Fibroblast of lung (primary cell): ENCODE results near the gene EPRS1. TPM values are rescaled to one million over a fixed set of nuclear protein-coding genes. Genes with fewer than 3 reads are reported as not detected.

Experiments used
- DNase-seq, 2 donors: peaks; one replicate each; pipeline versions ENCODE4 v3.0.0 to v3.0.0-alpha.2; 2010; ENCODE audit warnings: low read depth in 2 of 2
- H2AFZ ChIP-seq: 2 replicates; pipeline ENCODE4 v1.5.1; 2012; ENCODE audit warnings: low read length, control low read depth, inconsistent platforms
- H3K27ac ChIP-seq: 2 replicates; pipeline ENCODE4 v1.5.1; 2011; ENCODE audit warnings: low read length, control low read depth; ENCODE audit not compliant: insufficient read depth
- H3K27me3 ChIP-seq: 2 replicates; pipeline ENCODE4 v1.5.1; 2011; ENCODE audit warnings: mild to moderate bottlenecking, low read length; ENCODE audit not compliant: control insufficient read depth, insufficient read depth
- H3K36me3 ChIP-seq: 2 replicates; pipeline ENCODE4 v1.5.1; 2011; ENCODE audit warnings: low read length; ENCODE audit not compliant: control insufficient read depth, insufficient read depth
- H3K4me1 ChIP-seq: 2 replicates; pipeline ENCODE4 v1.5.1; 2011; ENCODE audit warnings: low read length; ENCODE audit not compliant: control insufficient read depth, insufficient read depth; ENCODE audit errors: extremely low read depth
- H3K4me2 ChIP-seq: 2 replicates; pipeline ENCODE4 v1.5.1; 2011; ENCODE audit warnings: low read length, control low read depth; ENCODE audit not compliant: insufficient read depth; ENCODE audit errors: extremely low read depth
- H3K4me3 ChIP-seq, 4 experiments: fragments of 200-600 bp in 1 of 4; sonication (generic) in 1 of 4; replicated peaks in 1 of 4; 2 replicates each; pipeline ENCODE4 v1.5.1; 2011 to 2016; ENCODE audit warnings: low read length in 4 of 4, low read depth in 3 of 4, mild to moderate bottlenecking in 3 of 4, control low read depth in 2 of 4, inconsistent platforms in 1 of 4, mixed read lengths in 1 of 4; ENCODE audit not compliant: insufficient read depth in 1 of 4; ENCODE audit errors: control extremely low read depth in 1 of 4
- H3K79me2 ChIP-seq: 2 replicates; pipeline ENCODE4 v1.5.1; 2012; ENCODE audit warnings: mild to moderate bottlenecking, low read length, inconsistent platforms; ENCODE audit not compliant: control insufficient read depth, insufficient read depth
- H3K9ac ChIP-seq: 2 replicates; pipeline ENCODE4 v1.5.1; 2011; ENCODE audit warnings: mild to moderate bottlenecking, low read length, control low read depth; ENCODE audit not compliant: insufficient read depth
- H3K9me3 ChIP-seq: 2 replicates; pipeline ENCODE4 v1.5.1; 2012; ENCODE audit warnings: low read depth, low read length; ENCODE audit not compliant: control insufficient read depth, insufficient read depth
- H4K20me1 ChIP-seq: 2 replicates; pipeline ENCODE4 v1.5.1; 2011; ENCODE audit warnings: low read length; ENCODE audit not compliant: control insufficient read depth, insufficient read depth; ENCODE audit errors: extremely low read depth
- EZH2 ChIP-seq: IDR thresholded peaks from 2 replicates; pipeline ENCODE4 v1.5.1; 2012; ENCODE audit warnings: low read length, control low read depth, mild to moderate bottlenecking; ENCODE audit errors: missing control alignments
- polyA plus RNA-seq, 2 donors: library from polyadenylated mRNA; depleted of rRNA in 1 of 2; stranded (reverse) in 1 of 2; unstranded in 1 of 2; fragments of >200 nt; gene quantifications; 2 replicates each; pipeline ENCODE4 v1.2.1, GENCODE V29; 2011 to 2012; ENCODE audit warnings: missing spikeins in 1 of 2
- total RNA-seq: library from RNA; depleted of rRNA; stranded (reverse); fragments of >200 nt; gene quantifications from 2 replicates; pipeline ENCODE4 v1.2.1, GENCODE V29; 2014
- TF ChIP-seq, protein P1 (sequence below), 2 donors: IDR thresholded peaks in 1 of 2; conservative IDR thresholded peaks in 1 of 2; 1 replicate in 1 of 2; 2 replicates in 1 of 2; pipeline ENCODE4 v1.5.1; 2011 to 2012; ENCODE audit warnings: low read length in 2 of 2, control low read depth in 1 of 2, inconsistent platforms in 1 of 2, low read depth in 1 of 2, mild to moderate bottlenecking in 1 of 2

The EPRS1 gene
- total and polyA plus RNA-seq, 2 donors (not counting 1 experiment from before 2014, with no cell fraction given) = 103 to 273 TPM

DNA sequence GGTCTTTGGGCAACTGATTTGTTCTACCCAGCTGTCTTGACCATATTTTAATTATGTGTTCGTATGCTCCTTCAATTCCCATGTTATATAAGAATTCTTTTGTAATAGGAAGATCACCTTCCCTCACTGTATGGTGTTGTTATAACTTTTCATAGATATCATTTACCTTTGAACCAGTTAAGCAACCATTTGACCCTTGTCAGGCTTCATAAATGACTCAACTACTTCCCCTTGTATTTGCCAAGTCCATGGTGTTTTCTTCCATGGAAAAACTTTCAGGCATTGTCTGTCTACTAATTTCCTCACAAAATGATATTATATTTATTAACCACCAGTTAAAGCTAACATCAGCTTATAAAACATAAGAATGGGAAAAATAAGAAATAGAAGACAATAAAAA, 38.2 kb upstream of the EPRS1 start:
- Histone ChIP-seq H3K36me3 (no peaks in the 10 kb centered on the region), H3K4me1 (no peaks in the 10 kb centered on the region), H3K9ac (no peak overlapping the region), H3K9me3 (no peaks in the 10 kb centered on the region), H2AFZ (no peak overlapping the region), H3K27me3 (no peaks in the 10 kb centered on the region), H4K20me1 (no peaks in the 10 kb centered on the region), H3K4me3 (no peak overlapping the region), H3K27ac (no peak overlapping the region), H3K79me2 (no peaks in the 10 kb centered on the region), H3K4me2 (no peak overlapping the region)
- DNase-seq = peak in 1 of 2 donors; percentile 9
- TF ChIP-seq, protein P1, sequence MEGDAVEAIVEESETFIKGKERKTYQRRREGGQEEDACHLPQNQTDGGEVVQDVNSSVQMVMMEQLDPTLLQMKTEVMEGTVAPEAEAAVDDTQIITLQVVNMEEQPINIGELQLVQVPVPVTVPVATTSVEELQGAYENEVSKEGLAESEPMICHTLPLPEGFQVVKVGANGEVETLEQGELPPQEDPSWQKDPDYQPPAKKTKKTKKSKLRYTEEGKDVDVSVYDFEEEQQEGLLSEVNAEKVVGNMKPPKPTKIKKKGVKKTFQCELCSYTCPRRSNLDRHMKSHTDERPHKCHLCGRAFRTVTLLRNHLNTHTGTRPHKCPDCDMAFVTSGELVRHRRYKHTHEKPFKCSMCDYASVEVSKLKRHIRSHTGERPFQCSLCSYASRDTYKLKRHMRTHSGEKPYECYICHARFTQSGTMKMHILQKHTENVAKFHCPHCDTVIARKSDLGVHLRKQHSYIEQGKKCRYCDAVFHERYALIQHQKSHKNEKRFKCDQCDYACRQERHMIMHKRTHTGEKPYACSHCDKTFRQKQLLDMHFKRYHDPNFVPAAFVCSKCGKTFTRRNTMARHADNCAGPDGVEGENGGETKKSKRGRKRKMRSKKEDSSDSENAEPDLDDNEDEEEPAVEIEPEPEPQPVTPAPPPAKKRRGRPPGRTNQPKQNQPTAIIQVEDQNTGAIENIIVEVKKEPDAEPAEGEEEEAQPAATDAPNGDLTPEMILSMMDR (conservative IDR thresholded peaks at IDR 0.05 in 1 of 2, IDR thresholded peaks at IDR 0.05 in 1 of 2; ENCODE audit: low read depth in 1 of 2, low read length in 2 of 2) = no peak
- TF ChIP-seq EZH2 = no peak

DNA sequence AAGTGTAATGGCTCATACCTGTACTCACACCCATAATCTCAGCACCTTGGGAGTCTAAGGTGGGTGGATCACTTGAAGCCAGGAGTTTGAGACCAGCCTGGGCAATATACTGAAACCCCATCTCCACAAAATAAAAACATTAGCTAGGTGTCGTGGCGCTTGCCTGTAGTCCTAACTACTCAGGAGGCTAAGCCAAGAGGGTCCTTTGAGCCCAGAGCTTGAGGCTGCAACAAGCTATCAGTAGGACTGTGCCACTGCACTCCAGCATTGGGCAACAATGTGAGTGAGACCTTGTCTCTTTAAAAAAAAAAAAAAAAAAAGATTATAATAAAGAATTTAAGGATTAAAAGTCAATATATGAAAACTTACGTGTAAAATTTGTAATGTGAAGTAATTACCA, 31.6 kb upstream of the EPRS1 start:
- H3K36me3 ChIP-seq = no peaks in the 10 kb centered on the region
- H3K9ac ChIP-seq = no peak overlapping the region
- no peaks in the 10 kb centered on the region for H4K20me1 ChIP-seq
- H3K4me3 ChIP-seq = no peak overlapping the region
- no peak overlapping the region for H3K27ac ChIP-seq
- H3K4me2 ChIP-seq = no peak overlapping the region
- TF ChIP-seq EZH2 = no peak
- TF ChIP-seq, protein P1 (conservative IDR thresholded peaks at IDR 0.05 in 1 of 2, IDR thresholded peaks at IDR 0.05 in 1 of 2; ENCODE audit: low read depth in 1 of 2, low read length in 2 of 2) = no peak
- no peaks in the 10 kb centered on the region for H3K4me1 ChIP-seq
- DNase-seq = no peak
- no peaks in the 10 kb centered on the region for H3K9me3 ChIP-seq
- no peaks in the 10 kb centered on the region for H3K79me2 ChIP-seq
- no peak overlapping the region for H2AFZ ChIP-seq
- H3K27me3 ChIP-seq = no peaks in the 10 kb centered on the region

DNA sequence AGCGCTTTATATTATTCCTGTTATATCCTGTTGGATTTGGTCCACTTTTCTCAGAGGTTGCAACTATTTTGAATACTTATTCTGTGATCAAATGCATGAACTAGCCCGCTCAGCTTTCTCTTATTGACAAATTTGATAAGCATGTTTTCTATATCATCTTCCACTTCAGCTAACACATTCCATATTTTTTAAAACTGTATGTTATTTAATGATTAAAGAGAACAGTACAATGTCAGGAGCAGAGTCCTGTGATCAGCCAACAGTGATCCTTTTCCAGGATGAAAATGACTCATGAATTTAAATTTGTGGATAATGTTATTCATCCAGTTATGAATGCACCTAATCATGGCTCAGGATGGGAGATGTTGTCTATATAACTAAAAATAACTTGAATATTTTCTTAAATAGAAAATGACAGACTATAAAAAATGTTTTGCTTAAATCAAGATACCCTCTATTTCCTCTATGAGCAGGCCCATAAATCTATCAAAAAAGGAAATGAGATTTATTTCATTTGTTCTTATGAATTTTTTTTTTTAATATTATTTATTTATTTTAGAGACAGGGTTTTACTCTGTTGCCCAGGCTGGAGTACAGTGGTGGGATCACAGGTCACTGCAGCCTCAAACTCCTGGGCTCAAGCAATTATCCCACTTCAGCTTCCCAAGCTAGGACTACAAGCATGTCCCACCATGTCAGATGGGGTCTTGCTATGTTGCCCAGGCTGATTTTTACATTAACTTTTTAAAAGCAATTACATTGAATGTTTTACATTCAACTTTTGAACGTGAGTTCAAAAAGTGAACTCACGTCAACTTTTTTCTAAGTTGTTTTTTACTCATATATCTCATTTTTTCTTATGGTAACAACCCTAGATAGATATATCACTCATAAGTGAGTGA, 30.8 kb upstream of the EPRS1 start:
- Histone ChIP-seq H3K36me3 (no peaks in the 10 kb centered on the region), H3K4me2 (no peak overlapping the region), H3K27ac (no peak overlapping the region), H3K9ac (no peak overlapping the region), H3K27me3 (no peaks in the 10 kb centered on the region), H3K9me3 (no peaks in the 10 kb centered on the region), H3K4me3 (no peak overlapping the region), H2AFZ (no peak overlapping the region), H3K79me2 (no peaks in the 10 kb centered on the region), H3K4me1 (no peaks in the 10 kb centered on the region), H4K20me1 (no peaks in the 10 kb centered on the region)
- no peak for TF ChIP-seq EZH2
- TF ChIP-seq, protein P1 (conservative IDR thresholded peaks at IDR 0.05 in 1 of 2, IDR thresholded peaks at IDR 0.05 in 1 of 2; ENCODE audit: low read depth in 1 of 2, low read length in 2 of 2) = no peak
- DNase-seq = peak in 1 of 2 donors; percentile 13
